HG03066 (cell line): ENCODE results near the gene YPEL4.

Experiments
- ATAC-seq: cut with Tn5 transposase; IDR thresholded peaks from one replicate; pipeline ENCODE4 v1.9.1; 2021; ENCODE audit warnings: low read depth; ENCODE audit not compliant: unreplicated experiment

The YPEL4 gene

DNA sequence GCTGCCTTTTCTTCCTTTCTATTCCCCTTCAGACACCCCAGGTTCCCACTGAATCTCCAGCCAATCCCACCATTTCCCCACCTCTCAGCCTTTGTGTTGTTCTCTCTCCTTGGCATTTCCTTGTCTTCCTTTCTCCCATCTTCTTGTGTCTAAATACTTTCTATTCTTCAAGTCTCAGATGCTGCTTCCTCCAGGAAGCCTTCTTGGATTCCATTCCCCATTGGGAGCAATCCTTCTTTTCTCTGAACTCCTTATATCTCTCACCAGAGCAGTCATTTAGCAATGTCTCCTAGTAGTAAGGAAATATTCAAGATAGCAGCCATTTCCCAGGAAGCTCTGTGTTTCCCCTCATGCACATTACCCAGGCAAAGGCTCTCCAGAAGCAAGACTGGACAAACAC lies 15.4 kb downstream of the YPEL4 start:
- no peak for ATAC-seq

- ATAC-seq = no peak
Measured at GRCh38 chr11:57633394-57634070, 16.2 kb downstream of the YPEL4 start.

DNA sequence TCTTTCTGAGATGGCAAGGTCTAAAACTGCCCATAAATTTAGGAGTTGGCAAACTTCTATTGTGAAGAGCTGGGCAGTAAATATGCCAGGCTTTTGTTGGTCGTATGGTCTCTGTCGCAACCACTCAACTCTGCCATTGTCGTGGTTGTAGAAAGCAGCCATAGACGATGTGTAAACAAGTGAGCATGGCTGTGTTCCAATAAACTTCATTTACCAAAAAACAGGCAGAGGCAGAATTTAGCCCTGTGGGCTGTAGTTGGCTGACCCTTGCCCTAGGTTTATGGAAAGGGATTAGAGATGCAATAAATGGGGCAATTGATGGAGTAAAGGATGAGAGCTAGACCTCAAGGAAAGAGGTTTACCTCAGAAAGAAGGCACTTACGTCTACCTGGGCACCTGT lies 17.6 kb downstream of the YPEL4 start:
- no peak for ATAC-seq

- ATAC-seq = no peak
Measured at GRCh38 chr11:57630171-57630570, 19.5 kb downstream of the YPEL4 start.

- ATAC-seq = no peak
Measured at GRCh38 chr11:57626895-57627294, 22.8 kb downstream of the YPEL4 start.

DNA sequence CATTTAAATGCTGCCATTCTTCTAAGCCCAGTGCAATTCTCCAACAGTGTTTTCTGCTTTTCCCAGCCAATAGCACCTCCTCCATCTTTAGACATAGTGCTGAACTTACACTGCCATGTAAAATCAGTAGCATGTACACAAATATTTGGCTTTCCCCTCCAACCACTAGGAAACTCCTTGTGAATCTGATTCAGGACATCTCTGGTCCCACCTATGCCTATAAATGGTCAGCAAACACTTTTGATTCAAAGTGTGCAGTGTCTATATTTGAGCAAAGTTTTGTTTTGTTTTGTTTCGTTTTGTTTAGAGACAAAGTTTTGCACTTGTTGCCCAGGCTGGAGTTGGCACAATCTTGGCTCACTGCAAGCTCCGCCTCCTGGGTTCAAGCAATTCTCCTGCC lies 24.8 kb downstream of the YPEL4 start:
- no peak for ATAC-seq

GRCh38 chr11:57622263-57622662 lies 27.4 kb downstream of the YPEL4 start:
- no peak for ATAC-seq

DNA sequence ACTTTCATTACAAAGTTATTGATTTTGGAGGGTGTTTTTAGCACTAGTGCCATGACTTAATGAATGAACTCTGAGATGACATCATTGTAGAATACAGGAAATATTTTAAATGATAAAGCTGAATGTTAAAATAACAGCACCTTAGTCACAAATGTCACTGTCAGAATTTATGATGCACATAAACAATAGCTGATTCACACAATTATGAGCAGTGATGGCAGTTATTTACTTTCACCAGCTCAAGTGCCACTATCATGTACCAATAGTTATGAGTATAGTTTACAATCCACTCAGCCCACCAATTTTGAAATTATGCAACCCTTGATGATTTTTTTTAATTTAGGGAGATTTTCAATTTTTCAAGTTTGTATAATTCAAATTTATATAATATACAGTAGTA lies 29.2 kb downstream of the YPEL4 start:
- ATAC-seq = no peak

- no peak for ATAC-seq
Measured at GRCh38 chr11:57619331-57619730, 30.4 kb downstream of the YPEL4 start.

DNA sequence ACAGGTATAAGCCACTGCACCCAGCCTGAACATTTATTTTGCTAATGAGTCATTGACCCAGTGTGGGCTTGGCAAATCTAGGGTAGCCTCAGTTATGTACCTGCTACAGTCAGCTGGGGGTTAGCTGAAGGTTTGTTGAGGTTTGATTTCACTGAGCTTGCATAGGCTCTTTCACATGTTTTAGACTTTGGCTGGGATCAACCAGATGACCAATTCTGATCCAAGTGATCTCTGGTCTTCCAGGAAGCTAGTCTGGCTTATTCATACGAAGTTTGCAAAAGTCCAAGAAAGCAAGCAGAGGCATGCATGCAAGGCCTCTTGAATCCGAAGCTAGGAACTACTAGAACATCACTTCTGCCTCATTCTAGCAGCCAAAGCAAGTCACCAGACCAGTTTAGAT lies 31.3 kb downstream of the YPEL4 start:
- no peak for ATAC-seq

DNA sequence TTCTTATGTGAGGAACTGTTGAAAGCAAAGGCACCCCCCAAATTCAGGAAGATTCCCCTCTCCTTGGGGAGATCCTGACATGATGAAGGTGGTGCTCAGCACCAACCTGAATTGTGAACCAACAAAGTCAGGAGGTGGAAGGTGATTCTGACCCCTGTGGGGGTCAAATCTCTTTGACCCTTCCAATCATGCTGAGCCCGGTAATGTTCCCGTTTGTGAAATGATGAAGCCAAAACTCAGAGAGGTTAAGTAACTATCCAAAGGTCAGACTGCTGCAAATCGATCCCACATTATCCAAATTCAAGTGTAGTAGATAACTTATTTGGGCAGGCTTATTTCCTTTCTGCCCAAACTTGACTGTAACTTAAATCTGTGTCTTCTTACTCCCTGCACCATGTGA lies 33.1 kb downstream of the YPEL4 start:
- ATAC-seq = no peak

DNA sequence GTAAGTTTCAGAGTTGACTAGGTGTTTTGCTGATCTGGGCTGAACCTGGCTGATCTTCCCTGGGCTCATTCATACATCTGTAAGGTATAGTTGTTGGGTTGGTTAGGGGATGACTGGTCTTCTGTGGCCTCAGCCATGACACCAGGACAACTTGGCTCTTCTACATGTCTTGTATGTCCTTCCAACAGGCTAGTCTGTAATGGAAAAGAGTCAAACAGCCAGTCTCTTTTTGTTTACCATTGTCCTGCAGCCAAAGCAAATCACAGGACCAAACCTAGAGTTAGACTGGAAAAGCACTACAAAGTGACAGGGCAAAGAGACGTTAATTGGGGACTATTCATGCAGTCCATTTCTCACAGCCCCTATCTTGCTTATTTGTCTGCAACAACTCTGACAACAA lies 34.4 kb downstream of the YPEL4 start:
- ATAC-seq = no peak

- ATAC-seq = no peak
Measured at GRCh38 chr11:57614234-57614772, 35.4 kb downstream of the YPEL4 start.

DNA sequence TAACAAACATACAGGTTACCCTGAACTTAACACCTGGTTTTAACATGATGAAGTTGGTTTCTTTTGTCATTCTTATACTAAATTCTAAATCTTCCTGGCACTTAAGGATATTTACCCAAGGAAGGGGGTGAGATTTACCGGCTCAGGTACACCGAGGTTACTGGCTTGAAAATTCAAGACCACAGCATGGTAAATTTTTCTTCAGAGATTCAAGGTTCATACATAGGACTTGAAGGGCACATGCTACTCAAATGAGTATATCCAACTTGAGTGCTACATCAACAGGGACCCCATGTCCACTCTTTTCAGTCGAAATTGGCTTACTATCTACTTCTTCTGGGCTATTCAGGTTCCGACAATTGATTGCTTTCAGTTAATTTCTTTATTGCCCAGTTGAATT lies 39.5 kb downstream of the YPEL4 start:
- ATAC-seq = no peak

- ATAC-seq = no peak
Measured at GRCh38 chr11:57605028-57605420, 44.7 kb downstream of the YPEL4 start.

GRCh38 chr11:57604296-57605027 lies 45.2 kb downstream of the YPEL4 start:
- no peak for ATAC-seq

- no peak for ATAC-seq
Measured at GRCh38 chr11:57601297-57601696, 48.4 kb downstream of the YPEL4 start.

- ATAC-seq = no peak
Measured at GRCh38 chr11:57599381-57599780, 50.3 kb downstream of the YPEL4 start.

- ATAC-seq = no peak
Measured at GRCh38 chr11:57598831-57599155, 50.9 kb downstream of the YPEL4 start.

- ATAC-seq = no peak
Measured at GRCh38 chr11:57597916-57598830, 51.5 kb downstream of the YPEL4 start.

- ATAC-seq = no peak
Measured at GRCh38 chr11:57597461-57597915, 52.2 kb downstream of the YPEL4 start, which contains the start of gene SERPING1. Gene SERPING1 (plus strand): TSS chr11:57597685. CDS start chr11:57598271, 586 bp downstream.
